Breast epithelium (tissue), 3 donors: ENCODE data around the gene ZNG1F.
"Not testable (repeated sequence)": the region's sequence is repeated elsewhere in the genome, so short reads cannot be mapped to it uniquely, and the experiment has no call there.

Experiments
- CTCF ChIP-seq, 3 donors: fragments of 450-650 bp; IDR thresholded peaks; one replicate each; pipeline ENCODE4 v1.5.1; 2016 to 2017; ENCODE audit warnings: antibody characterized with exemption in 3 of 3, mild to moderate bottlenecking in 3 of 3, moderate library complexity in 3 of 3
- POLR2A ChIP-seq: fragments of 450-650 bp; IDR thresholded peaks from one replicate; pipeline ENCODE4 v1.6.1; 2016; ENCODE audit warnings: antibody characterized with exemption, mild to moderate bottlenecking, moderate library complexity
- POLR2AphosphoS5 ChIP-seq, 3 donors: sonication (generic); formaldehyde crosslinking; IDR thresholded peaks; one replicate each; pipeline ENCODE4 v1.6.1; 2017; ENCODE audit warnings: antibody characterized with exemption in 3 of 3

DNA sequence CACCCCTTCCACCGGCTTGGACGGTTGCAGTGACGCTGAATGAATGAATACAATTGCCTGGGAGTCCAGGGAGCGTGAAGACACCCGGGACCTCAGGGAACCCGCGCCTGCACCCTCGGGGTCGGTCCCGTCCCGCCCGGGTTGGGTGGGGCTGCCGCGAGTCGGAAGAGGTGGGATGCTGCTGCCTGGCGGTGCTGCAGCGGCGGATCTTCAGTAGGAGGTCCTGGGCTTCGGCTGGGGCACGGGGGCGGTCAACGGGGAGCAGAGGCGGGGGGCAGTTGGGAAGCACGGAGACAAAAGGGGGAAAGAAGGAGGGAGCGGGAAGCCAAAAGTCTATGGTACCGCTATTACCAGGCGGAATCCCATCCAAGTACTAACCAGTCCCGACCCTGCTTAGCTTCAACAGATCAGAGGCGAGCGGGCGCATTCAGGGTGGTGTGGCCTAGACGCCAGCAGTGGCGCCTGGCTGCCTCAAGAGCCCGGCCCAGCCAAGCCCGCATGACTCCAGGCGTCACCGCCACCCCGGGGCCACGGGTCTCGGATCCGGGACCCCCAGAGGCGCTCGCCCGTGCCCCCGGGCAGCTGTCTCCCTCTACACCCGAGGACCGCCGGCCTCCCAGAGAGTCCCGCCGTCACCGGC lies 48.1 kb upstream of the ZNG1F start:
- TF ChIP-seq POLR2A; CTCF (IDR thresholded peaks at IDR 0.05); POLR2AphosphoS5 (IDR thresholded peaks at IDR 0.05): not testable (repeated sequence)
